Ishikawa (cell line): Measurements from ENCODE around the gene RPS6KA4.

Experiments used
- CREB1 ChIP-seq: IDR thresholded peaks from 2 replicates; pipeline ENCODE4 v1.6.1; 2012; ENCODE audit warnings: low read depth
- ZBTB7A ChIP-seq: IDR thresholded peaks from 2 replicates; pipeline ENCODE4 v1.6.1; 2012; ENCODE audit warnings: low read depth

DNA sequence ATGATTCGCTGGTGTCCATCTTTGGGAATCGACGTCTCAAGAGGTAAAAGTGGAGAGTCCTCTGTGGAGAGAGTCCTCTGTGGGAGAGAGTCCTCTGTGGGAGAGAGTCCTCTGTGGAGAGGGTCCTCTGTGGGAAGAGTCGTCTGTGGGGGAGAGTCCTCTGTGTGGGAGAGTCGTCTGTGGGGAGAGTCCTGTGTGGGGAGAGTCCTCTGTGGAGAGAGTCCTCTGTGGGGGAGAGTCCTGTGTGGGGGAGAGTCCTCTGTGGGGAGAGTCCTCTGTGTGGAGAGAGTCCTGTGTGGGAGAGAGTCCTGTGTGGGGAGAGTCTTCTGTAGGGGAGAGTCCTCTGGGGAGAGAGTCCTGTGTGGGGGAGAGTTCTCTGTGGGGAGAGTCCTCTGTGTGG, 37.9 kb upstream of the RPS6KA4 start:
- no peak for TF ChIP-seq CREB1
- no peak for TF ChIP-seq ZBTB7A
